GM18520 (cell line): ENCODE results near the gene FGD4.
"Not testable (repeated sequence)": the region's sequence is repeated elsewhere in the genome, so short reads cannot be mapped to it uniquely, and the experiment has no call there.

Experiments used
- ATAC-seq: cut with Tn5 transposase; IDR thresholded peaks from one replicate; pipeline ENCODE4 v1.9.1; 2021; ENCODE audit not compliant: unreplicated experiment

Gene FGD4

DNA sequence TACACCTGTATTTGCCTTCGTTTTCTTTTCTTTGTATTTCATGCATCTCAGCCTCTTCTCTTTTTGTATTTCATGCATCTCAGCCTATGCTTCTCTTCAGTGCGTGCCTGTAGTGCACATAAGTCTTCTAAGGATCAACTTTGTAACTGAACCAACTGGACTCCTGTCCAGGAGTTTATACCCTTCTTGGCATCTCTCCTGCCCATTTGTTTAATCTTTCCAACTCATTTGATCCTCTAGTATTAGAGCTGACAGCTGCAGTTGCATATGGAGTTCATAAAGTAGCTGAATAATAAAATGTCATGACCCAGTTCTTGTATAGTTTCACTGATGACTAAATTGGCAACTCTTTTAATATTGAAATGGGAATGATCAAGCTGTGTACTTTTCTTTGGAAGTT, 89.7 kb downstream of the FGD4 start:
- ATAC-seq, result no peak

DNA sequence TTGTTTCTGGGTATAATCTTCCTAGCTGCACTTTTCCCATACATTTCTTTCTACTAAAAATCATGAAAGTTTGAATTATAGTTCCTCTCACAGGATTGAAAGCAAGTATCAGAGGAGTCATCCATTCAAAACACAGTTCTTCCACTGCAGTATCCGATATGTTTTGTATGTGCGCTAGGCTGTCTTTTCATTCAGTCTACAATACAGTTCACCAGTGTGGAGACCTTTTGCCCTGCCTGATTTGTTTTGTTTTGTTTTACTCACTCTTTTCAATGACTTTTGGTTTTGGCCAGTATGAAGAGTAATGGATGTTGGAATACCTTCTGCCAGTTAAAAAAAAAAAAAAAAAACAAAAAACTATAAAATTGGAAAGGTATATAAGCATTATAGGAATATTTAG, 91.4 kb downstream of the FGD4 start:
- no peak for ATAC-seq

DNA sequence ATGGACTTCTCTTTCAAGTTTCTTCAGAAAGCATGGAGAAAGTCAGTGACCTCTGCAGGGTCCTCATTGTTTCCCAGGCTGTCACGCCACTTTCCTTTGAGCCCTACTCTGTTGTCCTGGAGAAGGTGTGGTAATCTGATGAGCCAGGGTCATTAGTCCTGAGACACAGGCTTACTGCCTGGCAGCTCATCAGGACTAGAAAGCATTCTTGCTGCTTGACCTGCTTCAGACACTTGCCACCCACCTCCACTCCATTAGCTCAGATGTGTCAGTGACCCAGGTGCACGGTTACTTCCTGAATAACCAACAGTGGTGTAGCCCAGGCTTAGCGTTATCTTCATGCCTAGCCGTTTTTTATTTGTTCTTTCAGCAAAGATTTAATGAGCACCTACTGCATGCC, 93.9 kb downstream of the FGD4 start:
- no peak for ATAC-seq

GRCh38 chr12:32494656-32495055, 95.3 kb downstream of the FGD4 start:
- ATAC-seq, result no peak

DNA sequence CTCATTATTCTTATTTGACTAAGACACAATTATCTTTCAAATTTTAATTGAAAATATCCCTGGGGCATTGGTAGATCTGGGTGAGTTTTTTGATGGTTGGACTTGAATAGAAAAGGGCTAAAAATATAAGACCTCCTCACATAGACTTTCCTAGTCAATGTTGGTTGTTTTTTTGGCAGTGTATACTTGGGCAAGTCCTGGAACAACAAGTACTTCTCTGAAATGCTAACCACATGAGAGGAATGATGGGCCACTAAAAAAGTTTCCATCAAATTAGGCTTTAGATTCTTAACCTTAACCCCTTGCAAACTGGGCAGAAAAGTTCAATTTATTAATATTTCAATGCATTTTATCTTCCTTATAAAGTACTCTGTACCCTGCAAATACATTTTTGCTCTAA, 97.6 kb downstream of the FGD4 start:
- ATAC-seq, result no peak

DNA sequence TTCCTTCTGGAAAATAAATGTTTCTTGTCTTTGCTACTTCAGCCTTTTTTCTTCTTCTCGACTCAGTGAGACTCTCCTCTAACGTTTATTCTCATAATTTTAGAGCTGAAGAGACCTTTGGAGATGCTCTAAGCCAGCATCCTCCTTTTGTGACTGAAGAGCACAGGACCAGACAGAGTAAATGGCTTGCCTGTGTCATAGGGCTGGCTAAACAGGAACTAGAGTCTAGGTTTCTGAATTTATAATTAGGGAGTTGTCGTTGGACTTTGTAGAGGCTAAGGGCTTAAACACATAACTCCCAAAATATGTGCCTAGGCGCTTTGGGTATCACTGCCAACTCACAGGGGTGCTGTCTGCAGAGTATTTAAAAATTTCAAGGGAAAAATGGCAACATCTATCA, 98.5 kb downstream of the FGD4 start:
- no peak for ATAC-seq

- ATAC-seq, result no peak
These were observed 99.7 kb downstream of the FGD4 start for GRCh38 chr12:32499048-32499447.

- no peak for ATAC-seq
These were observed 102.5 kb downstream of the FGD4 start for GRCh38 chr12:32501835-32502333.

DNA sequence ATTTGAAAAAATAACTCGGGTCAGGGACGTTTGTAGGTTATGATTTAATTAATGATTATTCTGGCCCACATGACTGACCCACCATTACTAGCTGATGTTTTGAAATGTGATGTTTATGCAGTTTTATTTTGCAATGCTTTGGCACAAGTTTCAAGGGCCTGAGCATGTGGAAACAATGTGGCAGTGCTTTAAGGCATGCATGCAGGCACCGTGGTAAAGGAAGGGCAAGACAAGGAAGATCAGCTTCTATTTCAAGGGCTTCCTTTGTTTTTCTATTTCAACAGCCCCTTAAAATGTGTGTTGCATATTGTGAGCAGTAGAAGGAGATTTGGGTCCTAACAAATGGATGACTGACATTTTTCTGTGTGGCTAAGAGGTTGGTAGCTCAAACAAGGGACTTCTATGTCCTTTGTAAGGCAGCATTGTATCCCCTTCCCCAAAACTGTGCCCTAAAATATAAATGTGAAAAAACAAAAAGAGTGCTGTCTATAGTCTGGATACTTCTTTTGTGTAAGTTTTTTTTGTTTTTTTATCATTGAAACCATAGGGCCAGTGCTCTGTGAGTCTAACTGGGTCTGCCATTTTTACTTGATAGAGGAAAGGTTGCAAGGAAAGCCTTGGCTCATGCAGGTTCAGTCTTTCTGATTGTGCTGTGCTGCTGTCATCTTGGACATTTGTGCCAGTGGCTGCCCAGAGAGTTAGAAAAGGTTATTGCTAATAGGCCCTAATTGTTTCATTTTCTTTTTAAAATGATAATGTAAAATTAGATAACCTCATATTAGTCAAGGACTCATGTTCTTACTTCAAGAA, 103.5 kb downstream of the FGD4 start:
- ATAC-seq, result no peak

DNA sequence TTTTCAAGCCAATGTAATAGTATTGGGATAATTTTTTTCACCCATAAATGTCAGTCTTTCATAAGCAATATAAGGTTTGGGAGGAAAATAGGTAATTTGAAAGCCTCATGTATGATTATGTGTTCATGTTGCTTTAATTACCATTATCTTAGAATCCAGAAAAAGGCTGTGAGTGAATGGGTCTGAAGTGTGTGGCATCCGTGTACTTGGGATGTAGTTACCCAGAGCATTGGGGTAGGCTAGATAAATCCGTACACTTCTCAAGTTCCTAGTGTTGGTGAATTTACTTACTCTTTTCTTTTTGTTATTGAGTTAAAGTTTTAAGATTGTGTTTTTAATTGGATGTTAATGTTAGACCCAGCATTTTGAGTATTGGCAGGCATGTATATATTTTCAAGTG, 104.4 kb downstream of the FGD4 start:
- no peak for ATAC-seq

DNA sequence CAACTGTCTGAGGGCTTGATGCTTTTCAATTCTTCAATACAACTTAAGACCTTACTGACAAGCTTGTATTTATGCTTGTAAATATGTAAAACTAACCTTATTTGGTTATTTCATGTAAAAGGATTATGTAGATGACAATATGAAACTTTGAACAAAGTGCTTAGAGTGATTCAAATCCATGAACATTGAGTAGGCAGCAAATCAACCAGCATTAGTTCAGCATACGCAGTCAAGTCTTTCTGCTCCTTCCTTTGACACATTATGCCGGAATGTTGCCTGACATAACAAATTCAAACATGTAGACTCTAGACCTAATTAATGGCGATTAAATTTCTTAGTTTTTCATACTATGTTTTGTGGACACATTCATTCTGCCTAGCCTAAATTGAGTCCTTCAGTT, 105.2 kb downstream of the FGD4 start:
- ATAC-seq, result no peak

GRCh38 chr12:32505067-32505945, 105.9 kb downstream of the FGD4 start:
- ATAC-seq, result no peak

DNA sequence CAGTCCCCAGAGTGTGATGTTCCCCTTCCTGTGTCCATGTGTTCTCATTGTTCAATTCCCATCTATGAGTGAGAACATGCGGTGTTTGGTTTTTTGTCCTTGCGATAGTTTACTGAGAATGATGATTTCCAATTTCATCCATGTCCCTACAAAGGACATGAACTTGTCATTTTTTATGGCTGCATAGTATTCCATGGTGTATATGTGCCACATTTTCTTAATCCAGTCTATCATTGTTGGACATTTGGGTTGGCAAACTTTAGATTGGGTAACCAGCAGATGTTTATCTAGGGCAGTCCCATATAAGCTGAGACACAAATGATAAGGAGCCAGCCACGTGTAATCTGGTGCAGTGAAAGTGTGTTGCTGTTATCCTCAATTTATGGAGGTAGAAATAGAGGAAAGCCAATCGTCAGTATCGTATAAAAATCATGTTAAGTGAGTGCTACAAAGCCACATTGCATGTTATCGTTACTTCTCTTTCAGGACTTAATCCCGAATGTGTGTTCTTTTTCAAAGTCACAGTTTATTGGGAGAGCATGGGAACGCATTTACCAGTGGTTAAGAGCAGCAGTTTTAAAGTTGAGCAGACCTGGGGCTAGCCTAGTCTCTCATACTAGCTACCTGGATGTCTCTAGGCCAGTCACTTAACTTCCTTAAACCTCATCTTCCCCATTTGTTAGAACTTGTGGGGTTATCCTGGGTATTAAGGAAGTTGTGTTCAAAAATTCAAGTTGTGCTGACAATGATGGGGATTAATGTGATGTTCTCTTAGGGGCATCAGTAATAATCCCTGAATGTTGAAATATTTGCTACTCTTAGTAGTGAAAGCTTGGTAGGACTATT, 108.0 kb downstream of the FGD4 start:
- ATAC-seq, result not testable (repeated sequence)

DNA sequence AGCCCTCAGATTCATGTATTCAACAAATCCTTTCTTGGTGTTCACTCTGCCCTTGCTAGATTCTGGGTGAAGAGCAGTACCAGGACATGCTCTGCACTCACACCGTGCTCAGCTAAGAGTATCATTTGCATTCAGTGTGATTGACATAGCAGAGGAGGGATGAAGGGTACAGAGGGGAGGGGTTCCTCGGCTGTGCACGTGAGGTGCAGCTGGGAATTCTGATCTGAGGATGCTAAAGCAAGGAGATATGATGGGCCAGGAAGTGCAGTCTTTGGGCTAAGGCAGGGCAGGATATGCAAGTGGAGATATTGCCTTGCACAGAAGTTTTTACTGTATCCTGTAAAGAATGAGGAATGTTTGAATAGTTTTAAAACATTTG, 108.6 kb downstream of the FGD4 start:
- ATAC-seq, result no peak

DNA sequence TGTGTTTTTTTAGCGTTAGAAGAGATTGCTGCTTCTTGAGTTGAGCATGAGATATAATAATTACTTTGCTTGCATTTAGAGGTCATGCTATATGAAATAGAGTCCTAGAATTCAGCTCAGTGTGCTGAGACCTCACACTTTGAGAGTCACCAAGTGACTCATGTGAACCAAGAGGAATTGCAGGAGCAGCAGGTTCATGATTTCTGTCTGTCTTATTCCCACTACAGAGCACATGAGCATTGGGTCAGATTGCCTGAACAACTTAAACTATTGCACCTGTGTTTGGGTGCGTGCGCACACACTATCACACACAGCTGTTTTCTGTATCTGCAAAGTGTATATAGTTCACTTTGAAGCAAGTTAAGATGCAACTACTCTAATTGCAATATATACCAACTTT, 109.3 kb downstream of the FGD4 start:
- ATAC-seq, result no peak

- ATAC-seq, result no peak
These were observed 110.2 kb downstream of the FGD4 start for GRCh38 chr12:32509328-32510091.

GRCh38 chr12:32511976-32512375, 112.6 kb downstream of the FGD4 start:
- not testable (repeated sequence) for ATAC-seq

GRCh38 chr12:32512379-32512778, 113.0 kb downstream of the FGD4 start:
- ATAC-seq, result no peak

- ATAC-seq, result no peak
These were observed 113.6 kb downstream of the FGD4 start for GRCh38 chr12:32512910-32513309.

- no peak for ATAC-seq
These were observed 115.9 kb downstream of the FGD4 start for GRCh38 chr12:32515137-32515873.
